ENCODE measurements around the gene PRR23B. TPM values are rescaled to one million over a fixed set of nuclear protein-coding genes. Genes with fewer than 3 reads are reported as not detected.

Gene PRR23B
- total RNA-seq, 1 experiment from 2014 or later: not detected

GRCh38 chr3:139005356-139005993, 15.3 kb downstream of the PRR23B start:
- no TSS peak for BruUV-seq (replicated peaks)

DNA sequence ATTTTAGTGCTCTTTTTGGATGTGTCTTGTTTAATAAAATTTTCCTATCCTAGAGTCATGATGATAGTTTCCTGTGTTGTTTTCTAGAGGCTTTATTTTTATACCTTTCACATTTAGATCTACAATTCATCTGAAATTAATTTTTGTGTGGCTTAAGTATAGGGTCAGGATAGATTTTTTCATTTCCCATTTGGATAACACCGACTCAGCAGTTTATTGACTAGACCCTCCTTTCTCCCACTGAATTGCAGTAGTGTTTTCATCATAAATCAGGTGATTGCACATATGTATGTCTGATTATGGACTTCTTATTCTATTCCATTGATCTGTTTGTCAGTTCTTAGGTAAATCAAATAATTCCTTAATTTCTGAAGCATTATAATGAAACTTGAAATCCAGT, 25.0 kb downstream of the PRR23B start:
- CTCF ChIA-PET: no interaction called here
- BruUV-seq (replicated peaks): no TSS peak

More at GRCh38 chr3:139005356-139005993, 15.3 kb downstream of the PRR23B start:
- TF ChIP-seq, protein P1, sequence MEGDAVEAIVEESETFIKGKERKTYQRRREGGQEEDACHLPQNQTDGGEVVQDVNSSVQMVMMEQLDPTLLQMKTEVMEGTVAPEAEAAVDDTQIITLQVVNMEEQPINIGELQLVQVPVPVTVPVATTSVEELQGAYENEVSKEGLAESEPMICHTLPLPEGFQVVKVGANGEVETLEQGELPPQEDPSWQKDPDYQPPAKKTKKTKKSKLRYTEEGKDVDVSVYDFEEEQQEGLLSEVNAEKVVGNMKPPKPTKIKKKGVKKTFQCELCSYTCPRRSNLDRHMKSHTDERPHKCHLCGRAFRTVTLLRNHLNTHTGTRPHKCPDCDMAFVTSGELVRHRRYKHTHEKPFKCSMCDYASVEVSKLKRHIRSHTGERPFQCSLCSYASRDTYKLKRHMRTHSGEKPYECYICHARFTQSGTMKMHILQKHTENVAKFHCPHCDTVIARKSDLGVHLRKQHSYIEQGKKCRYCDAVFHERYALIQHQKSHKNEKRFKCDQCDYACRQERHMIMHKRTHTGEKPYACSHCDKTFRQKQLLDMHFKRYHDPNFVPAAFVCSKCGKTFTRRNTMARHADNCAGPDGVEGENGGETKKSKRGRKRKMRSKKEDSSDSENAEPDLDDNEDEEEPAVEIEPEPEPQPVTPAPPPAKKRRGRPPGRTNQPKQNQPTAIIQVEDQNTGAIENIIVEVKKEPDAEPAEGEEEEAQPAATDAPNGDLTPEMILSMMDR (IDR thresholded peaks at IDR 0.05; ENCODE audit: unreplicated experiment): no peak
- peaks cover 4% of the 10 kb centered on the region for H3K9me3 Mint-ChIP-seq (ENCODE audit: low read depth, unreplicated experiment)
- no peak overlapping the region for H3K4me3 Mint-ChIP-seq (ENCODE audit: low read depth, unreplicated experiment)
- intact Hi-C loops (cut with micrococcal nuclease; ENCODE audit: unreplicated experiment): no loop called here
- no peaks in the 10 kb centered on the region for H3K27me3 Mint-ChIP-seq (ENCODE audit: unreplicated experiment)
- H3K4me1 Mint-ChIP-seq (ENCODE audit: low read depth, unreplicated experiment): no peaks in the 10 kb centered on the region
- H3K36me3 Mint-ChIP-seq (ENCODE audit: insufficient read depth, unreplicated experiment): no peaks in the 10 kb centered on the region
- H3K27ac Mint-ChIP-seq (ENCODE audit: unreplicated experiment): no peak overlapping the region
- CTCF ChIA-PET: no interaction called here
- DNase-seq: no peak

DNA sequence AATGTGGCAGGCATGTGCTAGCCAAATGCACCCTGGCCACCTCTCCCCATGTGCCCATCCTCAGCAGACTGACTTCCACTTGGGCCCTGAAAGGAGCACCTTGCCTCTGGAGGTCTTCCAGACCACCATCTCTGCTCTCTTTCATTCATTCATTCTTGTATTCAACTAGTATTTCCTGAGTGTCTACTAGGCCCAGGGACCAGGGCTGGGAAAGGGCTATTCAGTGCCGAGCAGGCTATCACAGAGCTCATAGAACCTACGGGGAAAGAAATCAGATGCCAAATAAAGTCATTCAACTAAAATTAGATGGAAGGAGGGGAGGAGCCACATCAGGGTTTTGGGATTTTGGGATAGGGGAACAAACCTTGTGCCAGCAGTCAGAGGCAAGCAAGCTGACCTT, 33.5 kb downstream of the PRR23B start:
- Mint-ChIP-seq H3K4me1 (ENCODE audit: low read depth, unreplicated experiment) (no peaks in the 10 kb centered on the region), H3K27me3 (ENCODE audit: unreplicated experiment) (peaks cover 36% of the 10 kb centered on the region), H3K27ac (ENCODE audit: unreplicated experiment) (no peak overlapping the region), H3K4me3 (ENCODE audit: low read depth, unreplicated experiment) (no peak overlapping the region), H3K9me3 (ENCODE audit: low read depth, unreplicated experiment) (no peaks in the 10 kb centered on the region), H3K36me3 (ENCODE audit: insufficient read depth, unreplicated experiment) (no peaks in the 10 kb centered on the region)
- intact Hi-C loops (cut with micrococcal nuclease; ENCODE audit: unreplicated experiment): no loop called here
- no TSS peak for BruUV-seq (replicated peaks)
- CTCF ChIA-PET: interaction anchor here (1.5 kb wide), 1 partner anchor 13 kb away, joined by 7 read pairs; no protein-coding TSS in a partner anchor
- TF ChIP-seq, protein P1 (IDR thresholded peaks at IDR 0.05; ENCODE audit: unreplicated experiment): no peak
- DNase-seq: no peak

More for the DNA sequence above, 25.0 kb downstream of the PRR23B start:
- Mint-ChIP-seq H3K27ac (ENCODE audit: unreplicated experiment) (no peak overlapping the region), H3K36me3 (ENCODE audit: insufficient read depth, unreplicated experiment) (no peaks in the 10 kb centered on the region), H3K4me1 (ENCODE audit: low read depth, unreplicated experiment) (no peaks in the 10 kb centered on the region), H3K27me3 (ENCODE audit: unreplicated experiment) (peaks cover 49% of the 10 kb centered on the region), H3K4me3 (ENCODE audit: low read depth, unreplicated experiment) (no peak overlapping the region), H3K9me3 (ENCODE audit: low read depth, unreplicated experiment) (peaks cover 3% of the 10 kb centered on the region)
- DNase-seq: no peak
- TF ChIP-seq, protein P1 (IDR thresholded peaks at IDR 0.05; ENCODE audit: unreplicated experiment): no peak
- intact Hi-C loops (cut with micrococcal nuclease; ENCODE audit: unreplicated experiment): no loop called here

DNA sequence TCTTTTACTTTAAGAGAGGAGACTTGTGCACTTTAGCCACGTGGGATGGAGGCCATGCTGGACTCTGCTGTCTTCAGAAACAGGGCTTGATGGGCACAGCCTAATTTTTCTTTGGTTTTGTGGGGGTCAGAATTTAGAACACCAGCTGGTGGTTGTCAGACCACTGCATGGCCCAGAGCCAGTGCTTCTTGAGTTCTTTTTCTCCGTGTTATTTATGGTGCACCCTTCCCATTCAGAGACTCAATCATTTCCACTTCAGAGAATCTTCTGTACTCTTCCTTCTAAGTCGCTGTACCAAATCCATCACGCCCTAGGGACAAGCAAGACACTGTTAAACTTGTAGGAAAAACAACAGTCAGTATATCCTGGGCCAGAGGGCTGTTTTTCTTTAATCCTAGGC, 34.8 kb downstream of the PRR23B start:
- H3K4me1 Mint-ChIP-seq (ENCODE audit: low read depth, unreplicated experiment): no peaks in the 10 kb centered on the region
- intact Hi-C loops (cut with micrococcal nuclease; ENCODE audit: unreplicated experiment): no loop called here

More for the DNA sequence above, 34.8 kb downstream of the PRR23B start:
- Mint-ChIP-seq H3K27me3 (ENCODE audit: unreplicated experiment) (peaks cover 24% of the 10 kb centered on the region), H3K36me3 (ENCODE audit: insufficient read depth, unreplicated experiment) (no peaks in the 10 kb centered on the region), H3K4me3 (ENCODE audit: low read depth, unreplicated experiment) (no peak overlapping the region), H3K9me3 (ENCODE audit: low read depth, unreplicated experiment) (no peaks in the 10 kb centered on the region), H3K27ac (ENCODE audit: unreplicated experiment) (no peak overlapping the region)
- TF ChIP-seq, protein P1 (IDR thresholded peaks at IDR 0.05; ENCODE audit: unreplicated experiment): no peak
- no TSS peak for BruUV-seq (replicated peaks)
- CTCF ChIA-PET: no interaction called here
- no peak for DNase-seq
